ENCODE results near the gene FRK.

FRK gene

GRCh38 chr6:116019428-116019827 lies 41.3 kb downstream of the FRK start (continued):
- TF ChIP-seq ZNF600 (tag by site-specific recombination; IDR thresholded peaks at IDR 0.05) (no peak), ZNF837 (tag by site-specific recombination; IDR thresholded peaks at IDR 0.05) (no peak), ELK4 (IDR thresholded peaks at IDR 0.05; ENCODE audit: borderline replicate concordance, low read depth, low read length) (no peak), ZNF404 (tag by site-specific recombination; IDR thresholded peaks at IDR 0.05) (no peak), ZBTB48 (tag by site-specific recombination; IDR thresholded peaks at IDR 0.05) (no peak), SP2 (tag by site-specific recombination; IDR thresholded peaks at IDR 0.05) (no peak), ZNF239 (tag by site-specific recombination; IDR thresholded peaks at IDR 0.05) (no peak), ZNF341 (tag by site-specific recombination; IDR thresholded peaks at IDR 0.05; ENCODE audit: low read depth) (no peak)

- Histone ChIP-seq H3K36me3 (ENCODE audit: control insufficient read depth in 2 of 2, insufficient read depth in 1 of 2, low read length in 2 of 2) (no peaks in the 10 kb centered on the region), H3K9me3 (ENCODE audit: control insufficient read depth, insufficient read depth, low read depth, low read length) (no peaks in the 10 kb centered on the region), H3K27ac (ENCODE audit: extremely low read depth, low read depth, low read length) (no peak overlapping the region), H3K4me3 (ENCODE audit: low read depth, low read length) (no peak overlapping the region), H3K4me1 (ENCODE audit: control insufficient read depth, insufficient read depth, low read length) (peaks cover 12% of the 10 kb centered on the region; the same call in 1 of the 2 replicates)
- POLR2A ChIA-PET, result no interaction called here
- TF ChIP-seq ZSCAN30 (tag by site-specific recombination; IDR thresholded peaks at IDR 0.05) (no peak), AEBP2 (tag by site-specific recombination; IDR thresholded peaks at IDR 0.05; ENCODE audit: borderline replicate concordance) (no peak), ZNF621 (tag by site-specific recombination; IDR thresholded peaks at IDR 0.05) (no peak), ZNF16 (tag by site-specific recombination; IDR thresholded peaks at IDR 0.05; ENCODE audit: low read depth) (no peak), ZNF488 (tag by site-specific recombination; IDR thresholded peaks at IDR 0.05) (no peak), ZNF23 (tag by site-specific recombination; IDR thresholded peaks at IDR 0.05; ENCODE audit: borderline replicate concordance) (no peak), ZNF521 (tag by site-specific recombination; IDR thresholded peaks at IDR 0.05) (no peak), ZNF510 (tag by site-specific recombination; IDR thresholded peaks at IDR 0.05; ENCODE audit: insufficient replicate concordance) (no peak), ZFP69B (tag by site-specific recombination; IDR thresholded peaks at IDR 0.05) (no peak), WT1 (tag by site-specific recombination; IDR thresholded peaks at IDR 0.05) (no peak), EGR2 (tag by site-specific recombination; IDR thresholded peaks at IDR 0.05; ENCODE audit: low read depth) (no peak), ZSCAN18 (tag by site-specific recombination; IDR thresholded peaks at IDR 0.05) (no peak), GLI2 (tag by site-specific recombination; IDR thresholded peaks at IDR 0.05; ENCODE audit: borderline replicate concordance, low read depth) (no peak), YY2 (tag by site-specific recombination; IDR thresholded peaks at IDR 0.05) (no peak)
- CTCF ChIA-PET, result interaction anchor here (0.6 to 0.7 kb wide), 4 partner anchors 42 to 540 kb away, joined by 3 to 4 read pairs (median 4); no protein-coding TSS in a partner anchor
These were observed 41.7 kb downstream of the FRK start for GRCh38 chr6:116018976-116019375.

Data from HEK293 (cell line).